ENCODE results near the gene SLC24A3.

The SLC24A3 gene

GRCh38 chr20:19616081-19616480 lies 403.6 kb downstream of the SLC24A3 start:
- Histone ChIP-seq H3K27me3 (ENCODE audit: control insufficient read depth in 1 of 2, insufficient read depth in 2 of 2, low read length in 2 of 2) (peaks cover 0 to 2% of the 10 kb centered on the region in 2 donors), H3K4me1 (ENCODE audit: control insufficient read depth, insufficient read depth, low read length) (no peaks in the 10 kb centered on the region)

GRCh38 chr20:19616620-19617019 lies 404.2 kb downstream of the SLC24A3 start:
- H3K36me3 ChIP-seq (ENCODE audit: control insufficient read depth in 2 of 2, insufficient read depth in 2 of 2, low read length in 2 of 2), result no peaks in the 10 kb centered on the region
- H3K4me1 ChIP-seq (ENCODE audit: control insufficient read depth, insufficient read depth, low read length), result no peaks in the 10 kb centered on the region
- no peak overlapping the region for H3K9ac ChIP-seq (ENCODE audit: low read length in 2 of 2)
- H3K9me3 ChIP-seq (ENCODE audit: control insufficient read depth in 2 of 2, low read length in 2 of 2), result no peaks in the 10 kb centered on the region
- H3K27me3 ChIP-seq (ENCODE audit: control insufficient read depth in 1 of 2, insufficient read depth in 2 of 2, low read length in 2 of 2), result peaks cover 0 to 2% of the 10 kb centered on the region in 2 donors
- no peak overlapping the region for H3K27ac ChIP-seq (ENCODE audit: low read length)
- no peak overlapping the region for H3K4me3 ChIP-seq (ENCODE audit: low read length in 2 of 2)

More at GRCh38 chr20:19616081-19616480, 403.6 kb downstream of the SLC24A3 start:
- Histone ChIP-seq H3K4me3 (ENCODE audit: low read length in 2 of 2) (no peak overlapping the region), H3K9ac (ENCODE audit: low read length in 2 of 2) (no peak overlapping the region), H3K27ac (ENCODE audit: low read length) (no peak overlapping the region), H3K9me3 (ENCODE audit: control insufficient read depth in 2 of 2, low read length in 2 of 2) (no peaks in the 10 kb centered on the region), H3K36me3 (ENCODE audit: control insufficient read depth in 2 of 2, insufficient read depth in 2 of 2, low read length in 2 of 2) (no peaks in the 10 kb centered on the region)

- Histone ChIP-seq H3K4me3 (ENCODE audit: low read length in 2 of 2) (no peak overlapping the region), H3K9ac (ENCODE audit: low read length in 2 of 2) (no peak overlapping the region), H3K9me3 (ENCODE audit: control insufficient read depth in 2 of 2, low read length in 2 of 2) (no peaks in the 10 kb centered on the region), H3K36me3 (ENCODE audit: control insufficient read depth in 2 of 2, insufficient read depth in 2 of 2, low read length in 2 of 2) (no peaks in the 10 kb centered on the region), H3K27ac (ENCODE audit: low read length) (no peak overlapping the region), H3K27me3 (ENCODE audit: control insufficient read depth in 1 of 2, insufficient read depth in 2 of 2, low read length in 2 of 2) (no peaks in the 10 kb centered on the region), H3K4me1 (ENCODE audit: control insufficient read depth, insufficient read depth, low read length) (no peaks in the 10 kb centered on the region)
These were observed 404.8 kb downstream of the SLC24A3 start for GRCh38 chr20:19617256-19617655.

GRCh38 chr20:19618711-19619110 lies 406.3 kb downstream of the SLC24A3 start:
- Histone ChIP-seq H3K9ac (ENCODE audit: low read length in 2 of 2) (no peak overlapping the region), H3K9me3 (ENCODE audit: control insufficient read depth in 2 of 2, low read length in 2 of 2) (no peaks in the 10 kb centered on the region), H3K27ac (ENCODE audit: low read length) (no peak overlapping the region), H3K4me3 (ENCODE audit: low read length in 2 of 2) (no peak overlapping the region), H3K27me3 (ENCODE audit: control insufficient read depth in 1 of 2, insufficient read depth in 2 of 2, low read length in 2 of 2) (no peaks in the 10 kb centered on the region), H3K4me1 (ENCODE audit: control insufficient read depth, insufficient read depth, low read length) (no peaks in the 10 kb centered on the region), H3K36me3 (ENCODE audit: control insufficient read depth in 2 of 2, insufficient read depth in 2 of 2, low read length in 2 of 2) (no peaks in the 10 kb centered on the region)

- Histone ChIP-seq H3K9ac (ENCODE audit: low read length in 2 of 2) (no peak overlapping the region), H3K4me1 (ENCODE audit: control insufficient read depth, insufficient read depth, low read length) (no peaks in the 10 kb centered on the region), H3K27ac (ENCODE audit: low read length) (no peak overlapping the region), H3K36me3 (ENCODE audit: control insufficient read depth in 2 of 2, insufficient read depth in 2 of 2, low read length in 2 of 2) (no peaks in the 10 kb centered on the region), H3K4me3 (ENCODE audit: low read length in 2 of 2) (no peak overlapping the region), H3K9me3 (ENCODE audit: control insufficient read depth in 2 of 2, low read length in 2 of 2) (peaks cover 0 to 2% of the 10 kb centered on the region in 2 donors), H3K27me3 (ENCODE audit: control insufficient read depth in 1 of 2, insufficient read depth in 2 of 2, low read length in 2 of 2) (no peaks in the 10 kb centered on the region)
These were observed 407.5 kb downstream of the SLC24A3 start for GRCh38 chr20:19619904-19620430.

- no peaks in the 10 kb centered on the region for H3K27me3 ChIP-seq (ENCODE audit: control insufficient read depth in 1 of 2, insufficient read depth in 2 of 2, low read length in 2 of 2)
- H3K9ac ChIP-seq (ENCODE audit: low read length in 2 of 2), result no peak overlapping the region
- H3K4me1 ChIP-seq (ENCODE audit: control insufficient read depth, insufficient read depth, low read length), result no peaks in the 10 kb centered on the region
- no peak overlapping the region for H3K4me3 ChIP-seq (ENCODE audit: low read length in 2 of 2)
- no peak overlapping the region for H3K27ac ChIP-seq (ENCODE audit: low read length)
- peaks cover 0 to 2% of the 10 kb centered on the region in 2 donors for H3K9me3 ChIP-seq (ENCODE audit: control insufficient read depth in 2 of 2, low read length in 2 of 2)
- no peaks in the 10 kb centered on the region for H3K36me3 ChIP-seq (ENCODE audit: control insufficient read depth in 2 of 2, insufficient read depth in 2 of 2, low read length in 2 of 2)
These were observed 408.0 kb downstream of the SLC24A3 start for GRCh38 chr20:19620446-19620845.

- no peaks in the 10 kb centered on the region for H3K36me3 ChIP-seq (ENCODE audit: control insufficient read depth in 2 of 2, insufficient read depth in 2 of 2, low read length in 2 of 2)
- H3K4me3 ChIP-seq (ENCODE audit: low read length in 2 of 2), result no peak overlapping the region
- no peaks in the 10 kb centered on the region for H3K4me1 ChIP-seq (ENCODE audit: control insufficient read depth, insufficient read depth, low read length)
- no peak overlapping the region for H3K27ac ChIP-seq (ENCODE audit: low read length)
- H3K9ac ChIP-seq (ENCODE audit: low read length in 2 of 2), result no peak overlapping the region
- H3K27me3 ChIP-seq (ENCODE audit: control insufficient read depth in 1 of 2, insufficient read depth in 2 of 2, low read length in 2 of 2), result no peaks in the 10 kb centered on the region
- H3K9me3 ChIP-seq (ENCODE audit: control insufficient read depth in 2 of 2, low read length in 2 of 2), result peaks cover 0 to 2% of the 10 kb centered on the region in 2 donors
These were observed 408.6 kb downstream of the SLC24A3 start for GRCh38 chr20:19621072-19621471.

- Histone ChIP-seq H3K4me1 (ENCODE audit: control insufficient read depth, insufficient read depth, low read length) (no peaks in the 10 kb centered on the region), H3K27me3 (ENCODE audit: control insufficient read depth in 1 of 2, insufficient read depth in 2 of 2, low read length in 2 of 2) (no peaks in the 10 kb centered on the region), H3K36me3 (ENCODE audit: control insufficient read depth in 2 of 2, insufficient read depth in 2 of 2, low read length in 2 of 2) (no peaks in the 10 kb centered on the region), H3K4me3 (ENCODE audit: low read length in 2 of 2) (no peak overlapping the region), H3K27ac (ENCODE audit: low read length) (no peak overlapping the region), H3K9ac (ENCODE audit: low read length in 2 of 2) (no peak overlapping the region), H3K9me3 (ENCODE audit: control insufficient read depth in 2 of 2, low read length in 2 of 2) (peaks cover 0 to 2% of the 10 kb centered on the region in 2 donors)
These were observed 412.0 kb downstream of the SLC24A3 start for GRCh38 chr20:19624221-19624965.

- no peak overlapping the region for H3K9ac ChIP-seq (ENCODE audit: low read length in 2 of 2)
- no peak overlapping the region for H3K4me3 ChIP-seq (ENCODE audit: low read length in 2 of 2)
- H3K27me3 ChIP-seq (ENCODE audit: control insufficient read depth in 1 of 2, insufficient read depth in 2 of 2, low read length in 2 of 2), result no peaks in the 10 kb centered on the region
- no peaks in the 10 kb centered on the region for H3K4me1 ChIP-seq (ENCODE audit: control insufficient read depth, insufficient read depth, low read length)
- peaks cover 0 to 2% of the 10 kb centered on the region in 2 donors for H3K9me3 ChIP-seq (ENCODE audit: control insufficient read depth in 2 of 2, low read length in 2 of 2)
- no peaks in the 10 kb centered on the region for H3K36me3 ChIP-seq (ENCODE audit: control insufficient read depth in 2 of 2, insufficient read depth in 2 of 2, low read length in 2 of 2)
- no peak overlapping the region for H3K27ac ChIP-seq (ENCODE audit: low read length)
These were observed 413.0 kb downstream of the SLC24A3 start for GRCh38 chr20:19625426-19625825.

GRCh38 chr20:19626896-19627295 lies 414.5 kb downstream of the SLC24A3 start:
- Histone ChIP-seq H3K36me3 (ENCODE audit: control insufficient read depth in 2 of 2, insufficient read depth in 2 of 2, low read length in 2 of 2) (no peaks in the 10 kb centered on the region), H3K4me3 (ENCODE audit: low read length in 2 of 2) (no peak overlapping the region), H3K9me3 (ENCODE audit: control insufficient read depth in 2 of 2, low read length in 2 of 2) (peaks cover 0 to 2% of the 10 kb centered on the region in 2 donors), H3K4me1 (ENCODE audit: control insufficient read depth, insufficient read depth, low read length) (no peaks in the 10 kb centered on the region), H3K27ac (ENCODE audit: low read length) (no peak overlapping the region), H3K27me3 (ENCODE audit: control insufficient read depth in 1 of 2, insufficient read depth in 2 of 2, low read length in 2 of 2) (no peaks in the 10 kb centered on the region), H3K9ac (ENCODE audit: low read length in 2 of 2) (no peak overlapping the region)

GRCh38 chr20:19628570-19629134 lies 416.2 kb downstream of the SLC24A3 start:
- Histone ChIP-seq H3K4me3 (ENCODE audit: low read length in 2 of 2) (no peak overlapping the region), H3K27me3 (ENCODE audit: control insufficient read depth in 1 of 2, insufficient read depth in 2 of 2, low read length in 2 of 2) (no peaks in the 10 kb centered on the region), H3K27ac (ENCODE audit: low read length) (no peak overlapping the region), H3K9me3 (ENCODE audit: control insufficient read depth in 2 of 2, low read length in 2 of 2) (peaks cover 0 to 2% of the 10 kb centered on the region in 2 donors), H3K36me3 (ENCODE audit: control insufficient read depth in 2 of 2, insufficient read depth in 2 of 2, low read length in 2 of 2) (no peaks in the 10 kb centered on the region), H3K4me1 (ENCODE audit: control insufficient read depth, insufficient read depth, low read length) (no peaks in the 10 kb centered on the region), H3K9ac (ENCODE audit: low read length in 2 of 2) (no peak overlapping the region)
